Vagina (tissue), 2 donors: ENCODE measurements around the gene EVA1C. TPM values are rescaled to one million over a fixed set of nuclear protein-coding genes. Genes with fewer than 3 reads are reported as not detected.

Experiments used
- DNase-seq, 2 donors: peaks; one replicate each; pipeline ENCODE4 v3.0.0-alpha.2; 2017; ENCODE audit errors: extremely low spot score in 2 of 2
- H3K27ac ChIP-seq: fragments of 200-600 bp; sonication (generic); one replicate; pipeline ENCODE4 v1.5.1; 2019
- H3K27me3 ChIP-seq: fragments of 200-600 bp; sonication (generic); one replicate; pipeline ENCODE4 v1.5.1; 2019
- H3K36me3 ChIP-seq, 2 donors: fragments of 200-600 bp; sonication (generic); one replicate each; pipeline ENCODE4 v1.5.1; 2017 to 2019
- H3K4me1 ChIP-seq: fragments of 200-600 bp; sonication (generic); one replicate; pipeline ENCODE4 v1.5.1; 2019
- H3K4me3 ChIP-seq, 2 donors: fragments of 200-600 bp; sonication (generic); 1 replicate in 1 of 2; 2 replicates in 1 of 2; pipeline ENCODE4 v1.5.1; 2016 to 2019
- H3K9me3 ChIP-seq: fragments of 200-600 bp; sonication (generic); one replicate; pipeline ENCODE4 v1.5.1; 2019
- POLR2A ChIP-seq, 2 donors: fragments of 450-650 bp; IDR thresholded peaks; one replicate each; pipeline ENCODE4 v1.6.1; 2017; ENCODE audit warnings: antibody characterized with exemption in 2 of 2, mild to moderate bottlenecking in 2 of 2, moderate library complexity in 2 of 2
- POLR2AphosphoS5 ChIP-seq, 2 donors: sonication (generic); formaldehyde crosslinking; IDR thresholded peaks; one replicate each; pipeline ENCODE4 v1.9.0; 2017; ENCODE audit warnings: antibody characterized with exemption in 2 of 2, mild to moderate bottlenecking in 2 of 2, low read depth in 1 of 2; ENCODE audit not compliant: insufficient read depth in 1 of 2
- intact Hi-C: fragments of 100-400 bp; cut with DNase I; formaldehyde crosslinking; loops from one replicate; pipeline ENCODE4 v1.15.1; 2023
- total RNA-seq: library from RNA; depleted of rRNA; stranded (reverse); fragments of >200 nt; gene quantifications from one replicate; pipeline ENCODE4 v1.2.3, GENCODE V29; 2016
- TF ChIP-seq, protein P1 (sequence below), 3 experiments: fragments of 450-650 bp in 2 of 3; fragments of 200-600 bp in 1 of 3; sonication (generic) in 1 of 3; IDR thresholded peaks; one replicate each; pipeline ENCODE4 v1.5.1; 2017 to 2019; ENCODE audit warnings: antibody characterized with exemption in 3 of 3, mild to moderate bottlenecking in 2 of 3, moderate library complexity in 2 of 3

The EVA1C gene
- total RNA-seq, 1 donor from 2014 or later = 66.5 TPM

- intact Hi-C loops = no loop called here
- DNase-seq = no peak
- Histone ChIP-seq H3K4me1 (peaks cover 21% of the 10 kb centered on the region), H3K36me3 (peaks cover 0 to 62% of the 10 kb centered on the region in 2 donors), H3K27ac (peak overlapping the region; percentile 35), H3K9me3 (no peaks in the 10 kb centered on the region), H3K27me3 (no peaks in the 10 kb centered on the region), H3K4me3 (no peak overlapping the region)
- no peak for TF ChIP-seq POLR2AphosphoS5 (IDR thresholded peaks at IDR 0.05; ENCODE audit: insufficient read depth in 1 of 2, low read depth in 1 of 2)
- TF ChIP-seq, protein P1, sequence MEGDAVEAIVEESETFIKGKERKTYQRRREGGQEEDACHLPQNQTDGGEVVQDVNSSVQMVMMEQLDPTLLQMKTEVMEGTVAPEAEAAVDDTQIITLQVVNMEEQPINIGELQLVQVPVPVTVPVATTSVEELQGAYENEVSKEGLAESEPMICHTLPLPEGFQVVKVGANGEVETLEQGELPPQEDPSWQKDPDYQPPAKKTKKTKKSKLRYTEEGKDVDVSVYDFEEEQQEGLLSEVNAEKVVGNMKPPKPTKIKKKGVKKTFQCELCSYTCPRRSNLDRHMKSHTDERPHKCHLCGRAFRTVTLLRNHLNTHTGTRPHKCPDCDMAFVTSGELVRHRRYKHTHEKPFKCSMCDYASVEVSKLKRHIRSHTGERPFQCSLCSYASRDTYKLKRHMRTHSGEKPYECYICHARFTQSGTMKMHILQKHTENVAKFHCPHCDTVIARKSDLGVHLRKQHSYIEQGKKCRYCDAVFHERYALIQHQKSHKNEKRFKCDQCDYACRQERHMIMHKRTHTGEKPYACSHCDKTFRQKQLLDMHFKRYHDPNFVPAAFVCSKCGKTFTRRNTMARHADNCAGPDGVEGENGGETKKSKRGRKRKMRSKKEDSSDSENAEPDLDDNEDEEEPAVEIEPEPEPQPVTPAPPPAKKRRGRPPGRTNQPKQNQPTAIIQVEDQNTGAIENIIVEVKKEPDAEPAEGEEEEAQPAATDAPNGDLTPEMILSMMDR (IDR thresholded peaks at IDR 0.05) = no peak
- no peak for TF ChIP-seq POLR2A (IDR thresholded peaks at IDR 0.05)
Observed at GRCh38 chr21:32381571-32381970, 30.9 kb upstream of the EVA1C start.

- peak overlapping the region; percentile 77 for H3K27ac ChIP-seq
- H3K36me3 ChIP-seq = peaks cover 0 to 56% of the 10 kb centered on the region in 2 donors
- no peak for DNase-seq
- peaks cover 27% of the 10 kb centered on the region for H3K4me1 ChIP-seq
- intact Hi-C loops = no loop called here
- no peak overlapping the region for H3K4me3 ChIP-seq
- H3K27me3 ChIP-seq = no peaks in the 10 kb centered on the region
- no peaks in the 10 kb centered on the region for H3K9me3 ChIP-seq
- TF ChIP-seq POLR2A (IDR thresholded peaks at IDR 0.05) (no peak), POLR2AphosphoS5 (IDR thresholded peaks at IDR 0.05; ENCODE audit: insufficient read depth in 1 of 2, low read depth in 1 of 2) (peak in 1 of 2 donors; percentile 22)
Observed at GRCh38 chr21:32382108-32382644, 30.3 kb upstream of the EVA1C start.

DNA sequence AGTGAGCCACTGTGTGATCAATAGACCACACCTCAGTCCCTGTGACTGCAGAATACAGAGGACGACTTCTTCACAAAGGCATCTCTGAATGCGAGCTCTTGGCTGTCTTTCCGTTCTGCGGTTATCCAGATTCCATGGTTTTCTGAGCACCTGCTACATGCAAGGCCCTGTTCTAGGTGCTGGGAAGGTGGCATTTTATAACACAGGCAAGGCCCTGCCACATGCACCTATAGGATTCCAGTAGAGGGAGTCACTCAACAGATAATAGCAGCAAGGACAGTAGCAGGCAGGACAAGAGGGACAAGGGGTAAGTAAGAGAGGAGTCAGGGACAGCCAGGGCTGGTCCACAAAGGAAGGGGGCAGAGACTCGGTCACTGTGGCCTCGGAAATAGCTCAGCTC is 28.7 kb upstream of the EVA1C start:
- Histone ChIP-seq H3K27me3 (no peaks in the 10 kb centered on the region), H3K4me1 (peaks cover 41% of the 10 kb centered on the region), H3K4me3 (no peak overlapping the region), H3K36me3 (peaks cover 0 to 51% of the 10 kb centered on the region in 2 donors), H3K27ac (no peak overlapping the region), H3K9me3 (no peaks in the 10 kb centered on the region)
- intact Hi-C loops = no loop called here
- no peak for DNase-seq
- TF ChIP-seq POLR2AphosphoS5 (IDR thresholded peaks at IDR 0.05; ENCODE audit: insufficient read depth in 1 of 2, low read depth in 1 of 2) (no peak), POLR2A (IDR thresholded peaks at IDR 0.05) (no peak)
- TF ChIP-seq, protein P1 (IDR thresholded peaks at IDR 0.05) = no peak

- intact Hi-C loops = no loop called here
- H3K9me3 ChIP-seq = no peaks in the 10 kb centered on the region
- no peak for DNase-seq
- H3K27me3 ChIP-seq = no peaks in the 10 kb centered on the region
- peaks cover 59% of the 10 kb centered on the region for H3K4me1 ChIP-seq
- no peak overlapping the region for H3K4me3 ChIP-seq
- no peak overlapping the region for H3K27ac ChIP-seq
- H3K36me3 ChIP-seq = peaks cover 0 to 28% of the 10 kb centered on the region in 2 donors
- TF ChIP-seq, protein P1 (IDR thresholded peaks at IDR 0.05) = no peak
- TF ChIP-seq POLR2A (IDR thresholded peaks at IDR 0.05) = no peak
- no peak for TF ChIP-seq POLR2AphosphoS5 (IDR thresholded peaks at IDR 0.05; ENCODE audit: insufficient read depth in 1 of 2, low read depth in 1 of 2)
Observed at GRCh38 chr21:32386195-32386870, 26.2 kb upstream of the EVA1C start.

GRCh38 chr21:32387151-32387550 is 25.4 kb upstream of the EVA1C start:
- Histone ChIP-seq H3K27ac (no peak overlapping the region), H3K9me3 (no peaks in the 10 kb centered on the region), H3K4me1 (peaks cover 63% of the 10 kb centered on the region), H3K27me3 (no peaks in the 10 kb centered on the region), H3K36me3 (peaks cover 0 to 28% of the 10 kb centered on the region in 2 donors), H3K4me3 (no peak overlapping the region)
- no peak for DNase-seq
- intact Hi-C loops = no loop called here
- TF ChIP-seq, protein P1 (IDR thresholded peaks at IDR 0.05) = no peak
- TF ChIP-seq POLR2A (IDR thresholded peaks at IDR 0.05) (no peak), POLR2AphosphoS5 (IDR thresholded peaks at IDR 0.05; ENCODE audit: insufficient read depth in 1 of 2, low read depth in 1 of 2) (no peak)
